Endodermal cell (in vitro differentiated cells): ENCODE measurements around the gene LSAMP. TPM values are rescaled to one million over a fixed set of nuclear protein-coding genes. Genes with fewer than 3 reads are reported as not detected.

Experiments used
- DNase-seq: peaks from one replicate; pipeline ENCODE4 v3.0.0-alpha.2; 2017
- H3K27ac ChIP-seq: 2 replicates; pipeline ENCODE4 v1.5.1; 2013; ENCODE audit warnings: mild to moderate bottlenecking, low read depth, low read length, moderate library complexity
- H3K27me3 ChIP-seq: 2 replicates; pipeline ENCODE4 v1.6.1; 2013; ENCODE audit warnings: mild to moderate bottlenecking, low read length, moderate library complexity; ENCODE audit not compliant: insufficient read depth, control insufficient read depth, poor library complexity, severe bottlenecking
- H3K36me3 ChIP-seq: 2 replicates; pipeline ENCODE4 v1.7.0; 2013; ENCODE audit warnings: mild to moderate bottlenecking, low read length, moderate library complexity; ENCODE audit not compliant: control insufficient read depth, insufficient read depth
- H3K4me1 ChIP-seq: one replicate; pipeline ENCODE4 v1.7.0; 2013; ENCODE audit warnings: low read length; ENCODE audit not compliant: control insufficient read depth, insufficient read depth
- H3K4me3 ChIP-seq: 2 replicates; pipeline ENCODE4 v1.5.1; 2013; ENCODE audit warnings: mild to moderate bottlenecking, low read length, moderate library complexity
- H3K9ac ChIP-seq: 2 replicates; pipeline ENCODE4 v1.6.1; 2013; ENCODE audit warnings: mild to moderate bottlenecking, low read length, moderate library complexity; ENCODE audit not compliant: poor library complexity, severe bottlenecking; ENCODE audit errors: extremely low read depth
- H3K9me3 ChIP-seq: 2 replicates; pipeline ENCODE4 v1.6.1; 2013; ENCODE audit warnings: mild to moderate bottlenecking, low read length, moderate library complexity; ENCODE audit not compliant: control insufficient read depth
- H3K27ac Mint-ChIP-seq: 2 replicates; pipeline ENCODE4 v1.8.0; 2020; ENCODE audit warnings: mixed read lengths
- H3K27me3 Mint-ChIP-seq: 2 replicates; pipeline ENCODE4 v1.8.0; 2021; ENCODE audit warnings: mild to moderate bottlenecking, mixed read lengths; ENCODE audit not compliant: insufficient read depth
- H3K36me3 Mint-ChIP-seq: 2 replicates; pipeline ENCODE4 v1.8.0; 2020; ENCODE audit warnings: low read depth, mixed read lengths
- H3K4me1 Mint-ChIP-seq: 2 replicates; pipeline ENCODE4 v1.8.0; 2020; ENCODE audit warnings: mixed read lengths
- H3K4me3 Mint-ChIP-seq: 2 replicates; pipeline ENCODE4 v1.8.0; 2020; ENCODE audit warnings: mild to moderate bottlenecking, moderate library complexity, mixed read lengths
- H3K9me3 Mint-ChIP-seq: 2 replicates; pipeline ENCODE4 v1.8.0; 2020; ENCODE audit warnings: mild to moderate bottlenecking, mixed read lengths
- WGBS, 2 experiments: methylation state at CpG; one replicate each; pipeline versions ENCODE4 v1.1.5 to v1.1.7; 2013; ENCODE audit warnings: missing lambda C conversion rate in 2 of 2, mixed read lengths in 1 of 2; ENCODE audit not compliant: insufficient coverage in 1 of 2, insufficient read length in 1 of 2; 5-methylcytosine and 5-hydroxymethylcytosine counted together
- total RNA-seq, 2 donors: library from RNA; stranded (reverse); fragmentation: NEBNext Ultra II Directional in 1 of 2; extraction: Animal tissue kit (Norgen Biotek cat#: 25700) in 1 of 2; gene quantifications; 2 replicates in 1 of 2; 3 replicates in 1 of 2; pipeline ENCODE4 v1.2.1, GENCODE V29; 2021
- TF ChIP-seq, protein P1 (sequence below): fragments of 200-600 bp; sonication (generic); conservative IDR thresholded peaks from 2 replicates; pipeline ENCODE4 v1.5.0; 2021; ENCODE audit warnings: antibody characterized with exemption, mild to moderate bottlenecking

The LSAMP gene
- total RNA-seq, 2 donors from 2014 or later, result 4.4 to 10.2 TPM

GRCh38 chr3:116097226-116097625 lies 348.1 kb downstream of the LSAMP start:
- DNase-seq, result no peak
- Histone ChIP-seq H3K9me3 (no peaks in the 10 kb centered on the region), H3K4me3 (no peak overlapping the region), H3K4me1 (no peaks in the 10 kb centered on the region), H3K27me3 (no peaks in the 10 kb centered on the region), H3K27ac (no peak overlapping the region), H3K9ac (no peak overlapping the region), H3K36me3 (no peaks in the 10 kb centered on the region)
- TF ChIP-seq, protein P1, sequence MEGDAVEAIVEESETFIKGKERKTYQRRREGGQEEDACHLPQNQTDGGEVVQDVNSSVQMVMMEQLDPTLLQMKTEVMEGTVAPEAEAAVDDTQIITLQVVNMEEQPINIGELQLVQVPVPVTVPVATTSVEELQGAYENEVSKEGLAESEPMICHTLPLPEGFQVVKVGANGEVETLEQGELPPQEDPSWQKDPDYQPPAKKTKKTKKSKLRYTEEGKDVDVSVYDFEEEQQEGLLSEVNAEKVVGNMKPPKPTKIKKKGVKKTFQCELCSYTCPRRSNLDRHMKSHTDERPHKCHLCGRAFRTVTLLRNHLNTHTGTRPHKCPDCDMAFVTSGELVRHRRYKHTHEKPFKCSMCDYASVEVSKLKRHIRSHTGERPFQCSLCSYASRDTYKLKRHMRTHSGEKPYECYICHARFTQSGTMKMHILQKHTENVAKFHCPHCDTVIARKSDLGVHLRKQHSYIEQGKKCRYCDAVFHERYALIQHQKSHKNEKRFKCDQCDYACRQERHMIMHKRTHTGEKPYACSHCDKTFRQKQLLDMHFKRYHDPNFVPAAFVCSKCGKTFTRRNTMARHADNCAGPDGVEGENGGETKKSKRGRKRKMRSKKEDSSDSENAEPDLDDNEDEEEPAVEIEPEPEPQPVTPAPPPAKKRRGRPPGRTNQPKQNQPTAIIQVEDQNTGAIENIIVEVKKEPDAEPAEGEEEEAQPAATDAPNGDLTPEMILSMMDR, result no peak
- no peaks in the 10 kb centered on the region for H3K36me3 Mint-ChIP-seq
- H3K27ac Mint-ChIP-seq, result no peak overlapping the region
- no peaks in the 10 kb centered on the region for H3K27me3 Mint-ChIP-seq
- no peaks in the 10 kb centered on the region for H3K9me3 Mint-ChIP-seq
- peaks cover under 1% of the 10 kb centered on the region for H3K4me1 Mint-ChIP-seq
- 91% methylated on average over 2 of the region's 2 CpGs; no CpG with 5 or more reads in 1 of the 2 experiments for WGBS, 2 experiments
- no peak overlapping the region for H3K4me3 Mint-ChIP-seq

DNA sequence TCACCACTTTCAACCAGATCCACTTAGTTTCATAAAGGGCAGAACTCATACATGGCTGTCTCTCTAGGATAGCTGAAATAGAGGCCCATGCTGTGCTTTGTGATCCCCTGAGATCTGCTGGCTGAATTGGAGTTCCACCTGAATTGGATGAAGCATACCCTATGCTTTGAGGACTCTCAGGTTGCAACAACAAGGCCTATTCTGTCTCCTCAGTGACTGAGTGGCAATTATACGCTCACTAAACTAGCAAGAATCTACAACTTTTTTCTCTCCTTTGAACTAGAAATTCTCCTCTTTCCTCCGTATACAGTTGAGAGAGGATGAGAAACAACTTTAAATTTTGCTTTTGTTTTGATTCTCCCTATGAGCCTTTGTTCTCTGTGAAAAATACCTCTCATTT lies 348.7 kb downstream of the LSAMP start:
- H3K9ac ChIP-seq, result no peak overlapping the region
- Mint-ChIP-seq H3K4me3 (no peak overlapping the region), H3K27me3 (no peaks in the 10 kb centered on the region), H3K4me1 (no peaks in the 10 kb centered on the region), H3K9me3 (peaks cover 2% of the 10 kb centered on the region), H3K36me3 (no peaks in the 10 kb centered on the region), H3K27ac (no peak overlapping the region)
- no peaks in the 10 kb centered on the region for H3K9me3 ChIP-seq
- H3K27ac ChIP-seq, result no peak overlapping the region
- H3K4me3 ChIP-seq, result no peak overlapping the region
- DNase-seq, result no peak
- no peaks in the 10 kb centered on the region for H3K4me1 ChIP-seq
- no peaks in the 10 kb centered on the region for H3K27me3 ChIP-seq
- 94% methylated on average over 2 of the region's 2 CpGs; no CpG with 5 or more reads in 1 of the 2 experiments for WGBS, 2 experiments
- H3K36me3 ChIP-seq, result no peaks in the 10 kb centered on the region
- TF ChIP-seq, protein P1, result no peak

DNA sequence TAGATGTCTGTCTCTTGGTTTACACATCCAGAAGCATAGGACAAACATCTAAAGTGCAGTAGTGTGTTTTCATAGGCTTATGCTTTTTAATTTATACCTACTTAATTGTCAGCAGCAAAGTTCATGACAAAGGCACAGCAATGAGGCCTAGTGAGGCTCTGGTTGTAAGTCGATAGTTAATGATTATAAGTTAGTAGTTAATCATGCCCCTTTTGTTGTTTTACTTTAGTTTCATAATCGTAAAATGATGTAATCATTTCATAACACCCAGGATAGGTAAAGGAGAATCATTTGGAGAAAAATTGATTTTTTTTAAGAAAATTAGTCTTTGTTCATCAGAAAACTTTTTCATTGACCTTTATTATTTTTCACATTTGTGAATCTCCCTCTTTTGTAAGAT lies 351.9 kb downstream of the LSAMP start:
- H3K9me3 Mint-ChIP-seq, result peaks cover 18% of the 10 kb centered on the region

More for the DNA sequence above, 351.9 kb downstream of the LSAMP start:
- H3K9me3 ChIP-seq, result peaks cover 8% of the 10 kb centered on the region
- DNase-seq, result no peak
- H3K4me1 ChIP-seq, result no peaks in the 10 kb centered on the region
- no peaks in the 10 kb centered on the region for H3K36me3 ChIP-seq
- no peak overlapping the region for H3K27ac ChIP-seq
- Mint-ChIP-seq H3K36me3 (no peaks in the 10 kb centered on the region), H3K27ac (no peak overlapping the region), H3K4me3 (no peak overlapping the region), H3K4me1 (no peaks in the 10 kb centered on the region), H3K27me3 (no peaks in the 10 kb centered on the region)
- no peaks in the 10 kb centered on the region for H3K27me3 ChIP-seq
- TF ChIP-seq, protein P1, result no peak
- 97 to 100% methylated on average over 1 to 2 of the region's 2 CpGs for WGBS, 2 experiments
- H3K9ac ChIP-seq, result no peak overlapping the region
- H3K4me3 ChIP-seq, result no peak overlapping the region
